GM19351 (cell line): ENCODE measurements around the gene OR56B4.
"Not testable (repeated sequence)": the region's sequence is repeated elsewhere in the genome, so short reads cannot be mapped to it uniquely, and the experiment has no call there.

ENCODE experiments used
- ATAC-seq: cut with Tn5 transposase; IDR thresholded peaks from one replicate; pipeline ENCODE4 v1.9.1; 2021; ENCODE audit warnings: mild to moderate bottlenecking, moderate library complexity; ENCODE audit not compliant: unreplicated experiment

OR56B4 gene, protein sequence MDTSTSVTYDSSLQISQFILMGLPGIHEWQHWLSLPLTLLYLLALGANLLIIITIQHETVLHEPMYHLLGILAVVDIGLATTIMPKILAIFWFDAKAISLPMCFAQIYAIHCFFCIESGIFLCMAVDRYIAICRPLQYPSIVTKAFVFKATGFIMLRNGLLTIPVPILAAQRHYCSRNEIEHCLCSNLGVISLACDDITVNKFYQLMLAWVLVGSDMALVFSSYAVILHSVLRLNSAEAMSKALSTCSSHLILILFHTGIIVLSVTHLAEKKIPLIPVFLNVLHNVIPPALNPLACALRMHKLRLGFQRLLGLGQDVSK

DNA sequence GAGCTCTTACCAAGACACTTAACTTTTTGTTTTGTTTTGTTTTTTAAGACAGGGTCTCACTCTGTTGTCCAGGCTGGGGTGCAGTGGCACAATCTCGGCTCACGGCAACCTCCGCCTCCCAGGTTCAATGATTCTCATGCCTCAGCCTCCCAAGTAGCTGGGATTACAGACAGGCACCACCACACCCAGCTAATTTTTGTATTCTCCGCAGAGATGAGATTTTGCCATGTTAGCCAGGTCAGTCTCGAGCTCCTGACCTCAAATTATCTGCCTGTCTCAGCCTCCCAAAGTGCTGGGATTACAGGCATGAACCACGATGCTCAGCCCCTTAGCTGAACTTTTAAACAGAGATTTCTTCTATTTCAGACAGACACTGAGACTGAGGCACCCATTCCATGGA is at the start of gene OR56B4:
Gene OR56B4, plus strand, starts transcription at position 301 of the 400 bp plus-strand sequence. Its CDS starts 95 bp downstream, at position 396.
- ATAC-seq = not testable (repeated sequence)

DNA sequence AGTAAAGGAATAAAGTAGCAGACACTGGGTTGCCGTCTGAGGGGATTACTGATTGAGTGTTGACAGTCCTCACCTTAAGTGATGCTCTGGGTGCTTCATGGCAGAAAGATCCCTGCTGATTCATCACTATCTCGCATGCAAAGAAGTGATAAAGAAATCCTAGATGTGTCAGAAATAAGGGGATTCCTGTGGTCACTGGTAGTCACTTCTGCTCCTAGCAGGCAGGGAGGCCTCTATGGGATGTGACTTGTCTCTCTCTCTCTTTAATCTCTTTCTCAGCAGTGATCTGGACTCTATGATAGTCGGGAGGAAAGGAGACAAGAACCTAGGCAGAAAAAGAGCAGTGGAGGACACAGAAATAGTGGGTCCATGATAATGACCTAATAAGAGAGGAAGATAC is 46.0 kb upstream of the OR56B4 start:
- ATAC-seq = no peak

DNA sequence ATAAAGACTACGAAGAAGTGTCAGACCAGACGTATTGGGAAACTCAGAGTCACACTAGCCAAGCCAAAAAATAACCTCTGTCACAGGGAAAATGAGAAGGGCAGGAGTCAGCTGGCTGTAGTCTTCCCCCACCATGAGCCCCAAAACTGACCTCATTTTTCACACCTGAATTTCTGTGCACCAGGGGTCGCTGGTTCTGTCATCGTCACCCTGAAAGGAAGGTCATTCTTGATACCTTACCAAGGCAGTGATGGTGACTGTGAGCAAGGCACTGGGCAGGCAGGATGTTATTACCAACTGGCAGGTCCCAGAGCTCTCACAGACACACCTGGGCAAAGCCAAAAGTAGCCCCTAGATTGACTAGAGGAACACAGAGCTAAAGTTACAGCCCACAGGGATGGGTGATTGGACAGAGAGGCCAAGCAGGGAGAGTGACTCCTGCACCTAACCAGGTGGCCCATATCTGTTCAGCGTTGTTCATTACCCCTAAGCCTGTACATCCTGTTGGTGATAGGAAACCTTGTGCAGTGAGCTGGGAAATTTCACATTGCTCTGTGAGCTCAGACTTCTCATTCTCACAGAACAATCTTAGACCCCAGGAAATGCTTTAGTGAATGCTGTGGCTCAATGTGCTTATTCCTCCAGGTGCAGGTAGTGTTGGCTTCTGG is 44.7 kb upstream of the OR56B4 start:
- ATAC-seq = peak; percentile 51

DNA sequence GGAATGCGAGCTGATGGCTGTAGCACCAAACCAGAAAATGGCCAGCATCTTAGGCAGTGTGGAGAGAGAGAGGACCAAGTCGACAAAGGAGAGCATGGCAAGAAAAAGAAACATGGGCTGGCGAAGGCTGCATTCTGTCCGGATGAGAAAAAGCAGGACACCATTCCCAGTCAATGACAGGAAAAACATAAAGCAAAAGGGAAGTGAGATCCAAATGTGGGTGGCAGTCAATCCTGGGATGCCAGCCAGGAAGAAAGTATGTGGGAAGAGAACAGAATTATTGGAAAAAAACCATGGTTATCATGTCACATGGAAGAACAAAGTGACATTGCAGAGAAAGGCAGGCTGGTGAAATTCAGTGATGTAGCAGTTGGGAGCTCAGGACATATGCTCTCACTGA is 40.0 kb upstream of the OR56B4 start:
- ATAC-seq = no peak

DNA sequence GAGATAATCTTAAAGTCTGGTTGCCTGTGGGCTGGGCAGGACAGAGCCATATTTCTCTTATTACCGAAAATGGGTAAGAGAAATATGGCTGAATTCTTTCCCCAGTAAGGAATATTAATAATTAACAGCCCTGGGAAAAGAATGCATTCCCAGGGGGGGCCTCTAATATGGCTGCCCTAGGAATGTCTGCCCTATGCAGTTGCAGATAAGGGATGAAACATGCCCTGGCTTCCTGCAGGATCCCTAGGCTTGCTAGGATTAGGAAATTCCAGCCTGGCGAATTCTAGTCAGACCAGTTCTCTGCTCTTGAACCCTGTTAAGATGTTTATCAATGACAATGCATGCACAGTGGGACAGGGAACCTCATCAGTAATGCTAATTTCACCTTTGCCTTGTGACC is 31.0 kb upstream of the OR56B4 start:
- not testable (repeated sequence) for ATAC-seq

DNA sequence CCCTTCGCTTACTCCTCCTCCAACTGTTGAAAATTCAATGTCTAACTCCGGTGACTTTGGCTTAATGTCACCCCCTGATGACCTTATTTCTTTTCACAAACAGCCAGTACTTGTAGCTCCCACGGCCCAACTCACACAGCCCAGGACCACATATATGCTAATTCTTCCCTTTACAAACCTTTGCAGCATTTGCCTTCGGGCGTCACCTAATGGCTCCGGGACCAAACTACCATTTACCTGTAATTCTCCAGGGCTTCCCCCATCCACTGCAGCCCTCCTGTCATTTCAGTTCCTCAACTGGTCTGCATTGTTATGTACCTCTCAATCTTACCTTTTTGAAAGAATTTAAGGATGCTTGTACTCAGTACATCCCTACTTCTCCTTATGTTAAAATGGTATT is 29.8 kb upstream of the OR56B4 start:
- ATAC-seq = no peak

DNA sequence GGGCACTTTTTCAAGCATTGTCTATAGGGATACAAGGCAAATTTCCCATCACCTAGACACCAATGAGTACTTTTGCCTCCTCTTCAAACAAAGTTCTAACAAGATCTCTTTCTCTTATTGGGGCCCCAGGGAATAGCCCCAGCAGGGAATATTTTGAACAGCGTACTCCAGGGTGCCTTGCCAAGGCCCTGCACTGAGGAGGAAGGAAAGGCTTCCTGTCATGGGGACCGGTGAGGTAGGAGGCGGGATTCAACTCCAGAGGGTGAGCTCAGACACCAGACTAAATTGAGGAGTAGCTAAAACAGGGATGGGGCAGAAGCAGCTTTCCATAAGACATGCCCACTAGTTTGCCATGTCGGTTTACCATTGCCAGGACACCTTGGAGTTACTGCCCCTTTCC is 28.0 kb upstream of the OR56B4 start:
- no peak for ATAC-seq

DNA sequence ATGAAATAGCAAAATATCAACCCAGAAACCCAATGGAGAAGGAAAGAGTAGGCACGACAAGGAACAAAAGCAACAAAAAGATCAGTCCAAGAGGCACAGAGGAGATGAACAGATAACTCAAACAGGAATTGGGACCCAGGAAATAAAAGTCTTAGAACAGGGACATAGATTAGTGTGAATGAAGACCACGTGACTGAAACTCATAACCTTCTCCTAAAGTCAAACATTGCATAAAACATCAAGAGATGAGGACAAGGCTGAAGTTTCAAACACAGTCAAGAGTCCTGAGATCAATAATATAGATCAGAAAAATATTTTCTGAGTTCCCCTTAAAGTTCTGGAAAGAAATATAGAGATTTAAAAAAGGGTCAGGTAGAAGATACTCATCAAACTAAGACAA is 24.4 kb upstream of the OR56B4 start:
- ATAC-seq = no peak

DNA sequence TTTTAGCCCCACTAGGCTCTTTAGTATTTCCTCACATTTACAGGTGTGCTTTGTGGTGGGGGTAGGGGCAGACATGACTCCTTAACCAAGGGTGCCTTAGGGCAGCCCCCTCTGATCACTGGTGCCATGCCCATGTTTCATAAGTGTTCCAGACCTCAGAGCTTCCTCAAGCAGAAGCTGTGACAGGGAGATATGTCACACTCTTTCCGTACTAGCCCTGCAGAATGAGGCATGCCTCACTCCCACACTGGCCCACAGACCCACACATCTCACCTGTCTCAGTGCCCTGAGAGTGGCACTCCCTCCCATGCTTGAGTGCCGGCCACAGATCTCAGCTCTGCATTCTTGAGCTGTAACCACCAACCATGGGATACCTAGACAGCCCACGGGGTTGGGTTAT is 22.9 kb upstream of the OR56B4 start:
- ATAC-seq = no peak

DNA sequence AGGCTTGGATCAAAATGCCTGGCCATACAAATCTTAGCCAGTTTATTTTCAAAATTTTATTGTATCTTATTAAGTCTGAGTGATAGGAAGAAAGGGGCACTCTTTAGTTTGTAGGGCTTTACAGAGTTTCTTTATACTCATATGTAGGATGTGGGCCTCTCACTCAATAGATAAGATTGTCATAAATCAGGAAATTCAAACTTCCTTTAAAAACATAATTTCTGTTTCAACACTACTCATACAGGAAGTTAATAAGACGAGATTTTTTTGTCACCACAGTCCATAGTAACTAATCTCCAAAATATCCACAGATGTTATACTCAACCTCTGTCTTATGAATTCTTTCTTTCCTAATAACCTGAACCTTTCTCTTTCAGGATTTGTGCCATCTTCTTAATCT is 13.3 kb upstream of the OR56B4 start:
- ATAC-seq = no peak

DNA sequence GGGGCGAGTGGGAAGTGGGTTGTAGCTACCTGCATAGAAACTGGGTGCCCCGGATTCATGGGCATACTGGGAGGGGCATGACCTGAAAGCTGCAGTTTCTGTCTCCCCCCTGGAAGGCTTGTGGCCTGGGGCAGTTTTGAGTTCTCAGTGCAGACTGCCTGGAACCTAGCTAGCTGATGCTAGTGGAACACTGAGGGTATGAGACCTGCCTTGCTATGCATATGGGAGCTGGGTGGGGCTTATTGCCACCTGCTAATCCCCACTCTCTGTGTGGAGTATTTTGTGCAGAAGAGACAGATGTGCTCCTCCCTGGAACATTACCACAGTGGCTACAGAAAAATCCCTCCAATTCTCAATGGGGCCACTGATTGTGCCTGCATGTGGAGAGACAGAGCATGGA is 11.7 kb upstream of the OR56B4 start:
- no peak for ATAC-seq

DNA sequence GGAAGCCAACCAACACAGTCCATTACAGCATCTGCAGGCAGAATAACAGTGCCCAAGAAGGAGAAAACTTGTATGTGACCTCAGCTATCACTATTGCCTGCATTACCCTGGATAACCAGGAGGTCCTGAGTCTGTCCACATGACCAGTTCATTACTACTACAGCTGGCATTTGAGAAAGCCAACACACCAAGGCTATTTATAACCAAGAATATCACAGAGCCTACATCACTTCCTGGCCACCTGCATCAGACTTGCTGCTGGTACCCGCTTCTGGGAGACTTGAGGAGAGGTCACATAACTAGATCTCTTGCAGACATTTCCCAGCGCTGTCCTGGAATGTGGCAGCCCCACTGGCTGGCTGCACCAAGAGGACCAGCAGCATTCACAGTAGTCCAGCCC is 11.1 kb upstream of the OR56B4 start:
- ATAC-seq = no peak

DNA sequence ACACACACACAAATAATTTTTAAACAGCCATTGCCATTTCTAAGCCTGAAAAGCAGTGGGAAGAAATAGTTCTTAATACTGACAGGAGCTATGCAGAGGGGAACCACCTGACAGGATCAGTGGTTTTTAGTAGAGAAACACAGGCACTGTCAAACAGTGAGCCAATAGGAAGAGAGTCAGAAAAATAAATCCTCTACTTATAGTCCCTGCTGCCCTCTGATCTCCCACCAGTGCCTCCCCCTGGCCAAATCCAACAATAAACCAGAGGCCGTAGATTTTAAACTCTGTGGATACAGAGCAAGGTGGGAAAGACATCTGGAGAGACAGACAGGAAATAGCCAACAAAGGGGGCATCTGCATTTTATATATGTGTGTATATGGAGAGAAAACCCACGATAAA is 7.9 kb upstream of the OR56B4 start:
- no peak for ATAC-seq

DNA sequence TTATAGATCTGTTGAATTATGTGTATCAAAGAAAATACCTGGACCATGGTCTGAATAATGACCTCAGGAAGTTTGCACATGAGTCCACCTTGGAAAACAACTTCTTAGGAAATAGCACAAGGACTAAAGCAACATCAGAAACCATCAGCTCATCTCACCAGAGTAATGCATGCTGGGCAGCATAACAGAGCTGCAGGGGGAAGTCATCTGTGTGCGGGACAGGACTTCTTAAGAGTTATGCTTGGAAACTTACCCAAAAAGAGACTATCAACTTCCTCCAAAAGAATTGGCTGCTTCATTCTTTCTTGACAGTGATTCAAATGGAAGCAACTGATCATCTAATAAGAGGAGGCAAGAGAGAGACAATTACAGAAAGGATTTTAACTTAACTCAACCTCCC is 2.5 kb downstream of the OR56B4 start:
- no peak for ATAC-seq

DNA sequence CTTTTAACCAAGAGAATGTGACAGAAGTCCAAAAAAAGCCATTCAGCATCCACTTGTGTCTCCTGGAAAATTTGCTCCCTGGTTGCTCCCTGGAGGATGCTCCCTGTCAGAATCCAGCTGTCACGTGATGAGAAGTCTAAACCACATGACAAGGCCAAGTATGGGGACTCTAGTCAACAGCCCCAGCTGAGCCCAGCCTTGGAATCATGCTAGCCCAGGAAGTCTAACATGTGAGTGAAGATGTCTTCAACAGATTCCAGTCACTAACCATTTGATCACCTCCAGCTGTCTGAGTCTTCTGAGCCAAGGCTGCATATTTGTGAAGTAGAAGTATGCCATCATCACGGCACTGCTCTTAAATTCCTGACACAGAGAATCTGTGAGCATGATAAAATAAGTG is 4.2 kb downstream of the OR56B4 start:
- no peak for ATAC-seq

DNA sequence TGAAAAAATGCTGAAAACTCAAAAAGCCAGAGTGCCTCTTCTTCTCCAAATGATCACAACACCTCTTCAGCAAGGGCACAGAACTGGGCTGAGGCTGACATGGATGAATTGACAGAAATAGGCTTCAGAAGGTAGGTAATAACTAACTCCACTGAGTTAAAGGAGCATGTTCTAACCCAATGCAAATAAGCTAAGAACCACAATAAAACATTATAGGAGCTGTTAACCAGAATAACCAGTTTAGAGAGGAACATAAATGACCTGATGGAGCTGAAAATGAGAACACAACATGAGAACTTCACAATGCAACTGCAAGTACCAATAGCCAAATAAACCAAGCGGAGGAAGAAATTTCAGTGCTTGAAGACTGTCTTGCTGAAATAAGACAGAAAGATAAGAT is 9.2 kb downstream of the OR56B4 start:
- ATAC-seq = no peak

DNA sequence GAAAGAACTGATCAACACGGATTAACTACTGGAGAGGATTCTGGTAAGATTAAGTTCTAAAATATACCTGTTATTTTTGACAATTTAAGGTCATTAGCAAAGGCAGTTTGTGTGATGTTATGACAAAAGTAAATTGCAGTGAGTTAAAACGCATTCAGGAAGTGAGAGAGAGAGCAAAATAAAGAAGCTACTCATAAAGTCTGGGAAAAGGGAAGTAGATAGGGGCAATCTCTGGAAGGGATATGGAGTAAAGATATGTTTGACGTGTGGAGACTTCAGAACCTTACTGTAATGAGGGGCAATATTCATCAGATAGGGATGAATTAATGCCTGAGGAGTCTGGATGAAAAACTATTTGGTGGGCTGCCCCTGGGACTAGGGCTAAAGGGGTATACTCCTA is 16.8 kb downstream of the OR56B4 start:
- no peak for ATAC-seq

DNA sequence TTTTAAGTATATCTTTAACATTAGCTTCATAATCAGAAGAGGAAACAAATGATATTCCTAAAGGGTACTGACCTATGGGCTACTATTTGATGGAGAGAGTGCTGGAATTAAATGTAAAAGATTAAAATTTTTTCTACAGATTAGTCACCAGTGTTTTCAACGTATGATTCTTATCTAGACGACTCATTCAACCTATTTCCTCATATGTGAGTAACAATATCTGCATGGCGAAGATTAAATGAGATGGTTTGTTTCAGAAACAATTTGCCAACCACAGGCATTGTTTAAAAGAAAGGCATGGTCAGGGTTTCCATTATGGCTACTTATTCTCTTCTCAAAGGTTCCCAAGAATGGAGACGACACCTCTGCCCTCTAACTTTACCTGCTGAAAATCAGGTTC is 20.4 kb downstream of the OR56B4 start:
- ATAC-seq = no peak

DNA sequence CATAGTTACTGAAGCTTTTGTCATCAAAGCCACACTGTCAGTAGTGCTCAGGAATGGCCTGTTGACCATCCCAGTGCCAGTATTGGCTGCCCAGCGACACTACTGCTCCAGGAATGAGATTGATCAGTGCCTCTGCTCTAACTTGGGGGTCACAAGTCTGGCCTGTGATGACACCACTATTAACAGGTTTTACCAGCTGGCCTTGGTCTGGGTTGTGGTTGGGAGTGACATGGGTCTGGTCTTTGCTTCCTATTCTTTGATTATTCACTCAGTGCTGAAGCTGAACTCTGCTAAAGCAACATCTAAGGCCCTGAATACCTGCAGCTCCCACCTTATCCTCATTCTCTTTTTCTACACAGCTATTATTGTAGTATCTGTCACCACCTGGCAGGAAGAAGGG is 21.5 kb downstream of the OR56B4 start:
- ATAC-seq = no peak

DNA sequence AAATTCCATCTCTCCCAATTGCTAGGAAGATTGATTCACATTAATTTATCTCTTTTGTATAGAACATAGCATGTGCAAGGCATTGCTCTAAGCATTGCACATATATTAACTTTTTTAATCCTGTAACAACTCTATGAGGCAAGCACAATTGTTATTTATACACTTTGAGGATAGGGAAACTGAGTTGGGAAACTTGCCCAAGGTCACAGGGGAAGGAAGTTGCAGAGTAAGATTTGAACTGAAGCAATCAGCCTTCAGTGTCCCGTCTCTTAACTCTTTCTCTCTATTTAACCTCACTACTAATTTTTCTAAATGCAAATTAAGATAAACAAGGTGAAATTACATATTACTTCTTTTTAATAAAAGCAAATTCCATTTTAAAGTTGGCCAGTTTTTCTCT is 22.2 kb downstream of the OR56B4 start:
- ATAC-seq = no peak

DNA sequence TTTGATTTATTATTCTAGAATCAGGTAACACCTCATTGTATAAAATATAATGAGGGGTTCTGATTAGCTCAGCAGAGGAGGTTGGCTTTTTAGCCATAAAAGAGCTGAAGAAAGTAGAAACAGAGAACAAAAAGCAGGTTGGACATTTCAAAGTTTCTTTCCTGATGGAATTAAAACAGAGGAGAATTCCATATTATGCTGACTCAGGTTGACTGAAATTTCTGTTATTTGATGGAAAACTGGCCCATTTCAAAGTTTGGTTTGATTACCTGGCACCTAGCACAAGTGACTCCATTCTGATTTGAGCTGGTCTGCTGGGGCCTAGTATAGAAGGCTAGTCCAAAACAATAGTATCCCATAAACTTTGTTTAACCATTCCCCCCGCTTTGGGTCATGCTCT is 24.9 kb downstream of the OR56B4 start:
- no peak for ATAC-seq

DNA sequence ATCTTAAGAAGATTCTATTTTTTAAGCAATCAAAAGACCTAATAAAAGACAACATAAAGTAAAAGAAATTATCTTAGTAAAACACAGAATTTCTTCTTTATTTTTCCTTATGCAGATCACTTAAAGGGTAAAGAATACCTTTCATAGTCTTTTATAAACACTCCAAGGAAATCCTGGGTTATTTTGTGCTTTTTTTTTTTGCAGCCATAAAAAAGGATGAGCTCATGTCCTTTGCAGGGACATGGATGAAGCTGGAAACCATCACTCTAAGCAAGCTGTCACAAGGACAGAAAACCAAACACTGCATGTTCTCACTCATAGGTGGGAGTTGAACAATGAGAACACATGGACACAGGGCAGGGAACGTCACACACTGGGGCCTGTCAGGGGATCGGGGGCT is 28.5 kb downstream of the OR56B4 start:
- not testable (repeated sequence) for ATAC-seq

DNA sequence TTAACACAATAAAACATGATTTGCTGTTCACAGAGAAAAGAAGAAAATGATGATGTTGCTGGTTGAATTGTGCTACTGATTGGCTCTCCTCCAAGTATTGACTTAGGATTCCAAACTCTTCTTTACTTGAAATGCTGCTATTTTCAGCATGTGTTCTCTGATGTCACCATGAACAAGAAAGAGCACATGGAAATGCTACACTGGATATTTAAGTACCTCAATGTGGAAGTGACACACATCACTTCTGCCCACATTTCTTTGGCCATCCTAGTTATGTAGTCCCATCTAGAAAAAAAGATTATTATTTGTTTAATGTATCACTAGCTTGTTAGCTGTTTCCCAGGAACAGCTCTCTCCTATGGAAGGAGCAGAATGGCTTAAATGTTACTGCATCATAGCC is 35.5 kb downstream of the OR56B4 start:
- no peak for ATAC-seq
